ENCODE data around the gene TIGD3.
"Not testable (repeated sequence)": the region's sequence is repeated elsewhere in the genome, so short reads cannot be mapped to it uniquely, and the experiment has no call there.

The TIGD3 gene

GRCh38 chr11:65327021-65327420 lies 27.5 kb upstream of the TIGD3 start:
- Histone ChIP-seq H3K27ac (ENCODE audit: low read depth, low read length) (no peak overlapping the region), H3K9me3 (ENCODE audit: control insufficient read depth in 1 of 2, low read length in 2 of 2) (no peaks in the 10 kb centered on the region), H3K36me3 (ENCODE audit: control insufficient read depth in 1 of 2, insufficient read depth in 2 of 2, low read length in 2 of 2) (peaks cover 0 to 8% of the 10 kb centered on the region in 2 donors), H3K4me3 (ENCODE audit: low read depth in 1 of 2, low read length in 2 of 2) (no peak overlapping the region), H3K9ac (ENCODE audit: low read depth in 1 of 2, low read length in 2 of 2) (no peak overlapping the region), H3K27me3 (ENCODE audit: control insufficient read depth in 1 of 2, insufficient read depth in 2 of 2, low read length in 2 of 2) (no peaks in the 10 kb centered on the region), H3K4me1 (ENCODE audit: control insufficient read depth in 1 of 2, insufficient read depth in 2 of 2, low read length in 2 of 2) (peaks cover 12 to 20% of the 10 kb centered on the region in 2 donors)

- Histone ChIP-seq H3K9me3 (ENCODE audit: control insufficient read depth in 1 of 2, low read length in 2 of 2) (no peaks in the 10 kb centered on the region), H3K4me3 (ENCODE audit: low read depth in 1 of 2, low read length in 2 of 2) (peak overlapping the region in 1 of 2 donors; percentile 28), H3K27ac (ENCODE audit: low read depth, low read length) (no peak overlapping the region), H3K27me3 (ENCODE audit: control insufficient read depth in 1 of 2, insufficient read depth in 2 of 2, low read length in 2 of 2) (no peaks in the 10 kb centered on the region), H3K9ac (ENCODE audit: low read depth in 1 of 2, low read length in 2 of 2) (peak overlapping the region in 1 of 2 donors; percentile 33), H3K36me3 (ENCODE audit: control insufficient read depth in 1 of 2, insufficient read depth in 2 of 2, low read length in 2 of 2) (no peaks in the 10 kb centered on the region), H3K4me1 (ENCODE audit: control insufficient read depth in 1 of 2, insufficient read depth in 2 of 2, low read length in 2 of 2) (peaks cover 11 to 16% of the 10 kb centered on the region in 2 donors)
These were observed 25.1 kb upstream of the TIGD3 start for GRCh38 chr11:65329478-65329877.

GRCh38 chr11:65329944-65330403 lies 24.6 kb upstream of the TIGD3 start:
- H3K36me3 ChIP-seq (ENCODE audit: control insufficient read depth in 1 of 2, insufficient read depth in 2 of 2, low read length in 2 of 2), result no peaks in the 10 kb centered on the region
- H3K27ac ChIP-seq (ENCODE audit: low read depth, low read length), result no peak overlapping the region
- H3K9ac ChIP-seq (ENCODE audit: low read depth in 1 of 2, low read length in 2 of 2), result peak overlapping the region in 1 of 2 donors; percentile 33
- H3K4me1 ChIP-seq (ENCODE audit: control insufficient read depth in 1 of 2, insufficient read depth in 2 of 2, low read length in 2 of 2), result peaks cover 16 to 21% of the 10 kb centered on the region in 2 donors
- H3K27me3 ChIP-seq (ENCODE audit: control insufficient read depth in 1 of 2, insufficient read depth in 2 of 2, low read length in 2 of 2), result no peaks in the 10 kb centered on the region
- peak overlapping the region in 1 of 2 donors; percentile 28 for H3K4me3 ChIP-seq (ENCODE audit: low read depth in 1 of 2, low read length in 2 of 2)
- H3K9me3 ChIP-seq (ENCODE audit: control insufficient read depth in 1 of 2, low read length in 2 of 2), result no peaks in the 10 kb centered on the region

- Histone ChIP-seq H3K27ac (ENCODE audit: low read depth, low read length) (no peak overlapping the region), H3K9ac (ENCODE audit: low read depth in 1 of 2, low read length in 2 of 2) (no peak overlapping the region), H3K4me3 (ENCODE audit: low read depth in 1 of 2, low read length in 2 of 2) (no peak overlapping the region)
These were observed 24.0 kb upstream of the TIGD3 start for GRCh38 chr11:65330544-65330943.

GRCh38 chr11:65332591-65332990 lies 22.0 kb upstream of the TIGD3 start:
- peaks cover 22 to 23% of the 10 kb centered on the region in 2 donors for H3K4me1 ChIP-seq (ENCODE audit: control insufficient read depth in 1 of 2, insufficient read depth in 2 of 2, low read length in 2 of 2)
- not testable (repeated sequence) for H3K27me3 ChIP-seq (ENCODE audit: control insufficient read depth in 1 of 2, insufficient read depth in 2 of 2, low read length in 2 of 2)

More at GRCh38 chr11:65330544-65330943, 24.0 kb upstream of the TIGD3 start:
- H3K36me3 ChIP-seq (ENCODE audit: control insufficient read depth in 1 of 2, insufficient read depth in 2 of 2, low read length in 2 of 2), result no peaks in the 10 kb centered on the region
- peaks cover 22 to 27% of the 10 kb centered on the region in 2 donors for H3K4me1 ChIP-seq (ENCODE audit: control insufficient read depth in 1 of 2, insufficient read depth in 2 of 2, low read length in 2 of 2)
- H3K9me3 ChIP-seq (ENCODE audit: control insufficient read depth in 1 of 2, low read length in 2 of 2), result no peaks in the 10 kb centered on the region
- H3K27me3 ChIP-seq (ENCODE audit: control insufficient read depth in 1 of 2, insufficient read depth in 2 of 2, low read length in 2 of 2), result no peaks in the 10 kb centered on the region

GRCh38 chr11:65334696-65335295 lies 19.8 kb upstream of the TIGD3 start:
- Histone ChIP-seq H3K27me3 (ENCODE audit: control insufficient read depth in 1 of 2, insufficient read depth in 2 of 2, low read length in 2 of 2) (no peaks in the 10 kb centered on the region), H3K4me1 (ENCODE audit: control insufficient read depth in 1 of 2, insufficient read depth in 2 of 2, low read length in 2 of 2) (peaks cover 13% of the 10 kb centered on the region in 2 donors), H3K9ac (ENCODE audit: low read depth in 1 of 2, low read length in 2 of 2) (peak overlapping the region; percentile 86 to 92), H3K27ac (ENCODE audit: low read depth, low read length) (no peak overlapping the region), H3K9me3 (ENCODE audit: control insufficient read depth in 1 of 2, low read length in 2 of 2) (no peaks in the 10 kb centered on the region), H3K36me3 (ENCODE audit: control insufficient read depth in 1 of 2, insufficient read depth in 2 of 2, low read length in 2 of 2) (peaks cover 3 to 10% of the 10 kb centered on the region in 2 donors), H3K4me3 (ENCODE audit: low read depth in 1 of 2, low read length in 2 of 2) (peak overlapping the region; percentile 90 to 96)

More at GRCh38 chr11:65332591-65332990, 22.0 kb upstream of the TIGD3 start:
- H3K36me3 ChIP-seq (ENCODE audit: control insufficient read depth in 1 of 2, insufficient read depth in 2 of 2, low read length in 2 of 2); H3K4me3 ChIP-seq (ENCODE audit: low read depth in 1 of 2, low read length in 2 of 2); H3K9me3 ChIP-seq (ENCODE audit: control insufficient read depth in 1 of 2, low read length in 2 of 2); H3K27ac ChIP-seq (ENCODE audit: low read depth, low read length); H3K9ac ChIP-seq (ENCODE audit: low read depth in 1 of 2, low read length in 2 of 2): not testable (repeated sequence)

GRCh38 chr11:65338676-65339075 lies 15.9 kb upstream of the TIGD3 start:
- H3K4me3 ChIP-seq (ENCODE audit: low read depth in 1 of 2, low read length in 2 of 2), result no peak overlapping the region
- H3K9ac ChIP-seq (ENCODE audit: low read depth in 1 of 2, low read length in 2 of 2), result no peak overlapping the region
- H3K27me3 ChIP-seq (ENCODE audit: control insufficient read depth in 1 of 2, insufficient read depth in 2 of 2, low read length in 2 of 2), result no peaks in the 10 kb centered on the region
- H3K27ac ChIP-seq (ENCODE audit: low read depth, low read length), result no peak overlapping the region
- H3K36me3 ChIP-seq (ENCODE audit: control insufficient read depth in 1 of 2, insufficient read depth in 2 of 2, low read length in 2 of 2), result peaks cover 31 to 48% of the 10 kb centered on the region in 2 donors
- peaks cover 12 to 13% of the 10 kb centered on the region in 2 donors for H3K4me1 ChIP-seq (ENCODE audit: control insufficient read depth in 1 of 2, insufficient read depth in 2 of 2, low read length in 2 of 2)
- H3K9me3 ChIP-seq (ENCODE audit: control insufficient read depth in 1 of 2, low read length in 2 of 2), result no peaks in the 10 kb centered on the region

- H3K27me3 ChIP-seq (ENCODE audit: control insufficient read depth in 1 of 2, insufficient read depth in 2 of 2, low read length in 2 of 2), result no peaks in the 10 kb centered on the region
- no peaks in the 10 kb centered on the region for H3K9me3 ChIP-seq (ENCODE audit: control insufficient read depth in 1 of 2, low read length in 2 of 2)
- H3K4me3 ChIP-seq (ENCODE audit: low read depth in 1 of 2, low read length in 2 of 2), result no peak overlapping the region
- H3K9ac ChIP-seq (ENCODE audit: low read depth in 1 of 2, low read length in 2 of 2), result no peak overlapping the region
- no peak overlapping the region for H3K27ac ChIP-seq (ENCODE audit: low read depth, low read length)
- peaks cover 40 to 63% of the 10 kb centered on the region in 2 donors for H3K36me3 ChIP-seq (ENCODE audit: control insufficient read depth in 1 of 2, insufficient read depth in 2 of 2, low read length in 2 of 2)
- peaks cover 3% of the 10 kb centered on the region in 2 donors for H3K4me1 ChIP-seq (ENCODE audit: control insufficient read depth in 1 of 2, insufficient read depth in 2 of 2, low read length in 2 of 2)
These were observed 14.3 kb upstream of the TIGD3 start for GRCh38 chr11:65340226-65340625.

- Histone ChIP-seq H3K9ac (ENCODE audit: low read depth in 1 of 2, low read length in 2 of 2) (no peak overlapping the region), H3K9me3 (ENCODE audit: control insufficient read depth in 1 of 2, low read length in 2 of 2) (no peaks in the 10 kb centered on the region), H3K27me3 (ENCODE audit: control insufficient read depth in 1 of 2, insufficient read depth in 2 of 2, low read length in 2 of 2) (no peaks in the 10 kb centered on the region), H3K27ac (ENCODE audit: low read depth, low read length) (no peak overlapping the region), H3K4me1 (ENCODE audit: control insufficient read depth in 1 of 2, insufficient read depth in 2 of 2, low read length in 2 of 2) (no peaks in the 10 kb centered on the region), H3K4me3 (ENCODE audit: low read depth in 1 of 2, low read length in 2 of 2) (no peak overlapping the region), H3K36me3 (ENCODE audit: control insufficient read depth in 1 of 2, insufficient read depth in 2 of 2, low read length in 2 of 2) (peaks cover 51 to 79% of the 10 kb centered on the region in 2 donors)
These were observed 12.7 kb upstream of the TIGD3 start for GRCh38 chr11:65341856-65342255.

- no peak overlapping the region for H3K9ac ChIP-seq (ENCODE audit: low read depth in 1 of 2, low read length in 2 of 2)
- peaks cover 12 to 21% of the 10 kb centered on the region in 2 donors for H3K4me1 ChIP-seq (ENCODE audit: control insufficient read depth in 1 of 2, insufficient read depth in 2 of 2, low read length in 2 of 2)
- H3K27me3 ChIP-seq (ENCODE audit: control insufficient read depth in 1 of 2, insufficient read depth in 2 of 2, low read length in 2 of 2), result no peaks in the 10 kb centered on the region
- H3K4me3 ChIP-seq (ENCODE audit: low read depth in 1 of 2, low read length in 2 of 2), result no peak overlapping the region
- H3K9me3 ChIP-seq (ENCODE audit: control insufficient read depth in 1 of 2, low read length in 2 of 2), result no peaks in the 10 kb centered on the region
- peaks cover 23 to 58% of the 10 kb centered on the region in 2 donors for H3K36me3 ChIP-seq (ENCODE audit: control insufficient read depth in 1 of 2, insufficient read depth in 2 of 2, low read length in 2 of 2)
- H3K27ac ChIP-seq (ENCODE audit: low read depth, low read length), result no peak overlapping the region
These were observed 3.0 kb upstream of the TIGD3 start for GRCh38 chr11:65351511-65351910.

Measured in duodenal mucosa (tissue), 2 donors.